ENCODE measurements around the gene SCAI. TPM values are rescaled to one million over a fixed set of nuclear protein-coding genes. Genes with fewer than 3 reads are reported as not detected.
"Not testable (repeated sequence)": the region's sequence is repeated elsewhere in the genome, so short reads cannot be mapped to it uniquely, and the experiment has no call there.

SCAI gene
- total and polyA plus RNA-seq, 9 donors: 4.6 to 14.5 (median 7.4) TPM

- H3K4me3 ChIP-seq (ENCODE audit: low read length): no peak overlapping the region
- peaks cover 42% of the 10 kb centered on the region for H3K36me3 ChIP-seq (ENCODE audit: control insufficient read depth, insufficient read depth, low read length)
- no peaks in the 10 kb centered on the region for H3K27me3 ChIP-seq (ENCODE audit: control insufficient read depth, insufficient read depth, low read length)
Measured at GRCh38 chr9:124934290-124934689, 209.0 kb downstream of the SCAI start.

GRCh38 chr9:124932333-124932732 is 211.0 kb downstream of the SCAI start:
- Histone ChIP-seq H3K4me1 (ENCODE audit: control insufficient read depth, insufficient read depth, low read length) (no peaks in the 10 kb centered on the region), H3K36me3 (ENCODE audit: control insufficient read depth, insufficient read depth, low read length) (peaks cover 45% of the 10 kb centered on the region), H3K9me3 (replicated peaks; ENCODE audit: control insufficient read depth, low read depth, low read length) (no peaks in the 10 kb centered on the region), H3K27ac (ENCODE audit: low read length) (no peak overlapping the region), H3K4me3 (ENCODE audit: low read length) (no peak overlapping the region), H3K27me3 (ENCODE audit: control insufficient read depth, insufficient read depth, low read length) (no peaks in the 10 kb centered on the region)
- no peak for DNase-seq
- no CpG with 5 or more reads among the region's 1 CpG for WGBS (ENCODE audit: insufficient coverage)

More at GRCh38 chr9:124934290-124934689, 209.0 kb downstream of the SCAI start:
- peak; percentile 14 for DNase-seq
- no peaks in the 10 kb centered on the region for H3K4me1 ChIP-seq (ENCODE audit: control insufficient read depth, insufficient read depth, low read length)
- no peak overlapping the region for H3K27ac ChIP-seq (ENCODE audit: low read length)
- no peaks in the 10 kb centered on the region for H3K9me3 ChIP-seq (replicated peaks; ENCODE audit: control insufficient read depth, low read depth, low read length)

- H3K27me3 ChIP-seq (ENCODE audit: control insufficient read depth, insufficient read depth, low read length): no peaks in the 10 kb centered on the region
- 100% methylated on average over 1 of the region's 3 CpGs for whole genome bisulfite sequencing (ENCODE audit: insufficient coverage)
- DNase-seq: no peak
- H3K9me3 ChIP-seq (replicated peaks; ENCODE audit: control insufficient read depth, low read depth, low read length): no peaks in the 10 kb centered on the region
- H3K36me3 ChIP-seq (ENCODE audit: control insufficient read depth, insufficient read depth, low read length): peaks cover 40% of the 10 kb centered on the region
- no peak overlapping the region for H3K4me3 ChIP-seq (ENCODE audit: low read length)
- H3K4me1 ChIP-seq (ENCODE audit: control insufficient read depth, insufficient read depth, low read length): no peaks in the 10 kb centered on the region
- no peak overlapping the region for H3K27ac ChIP-seq (ENCODE audit: low read length)
Measured at GRCh38 chr9:124929464-124929863, 213.9 kb downstream of the SCAI start.

- DNase-seq: no peak
- no CpG with 5 or more reads among the region's 3 CpGs for WGBS (ENCODE audit: insufficient coverage)
- Histone ChIP-seq H3K4me3 (ENCODE audit: low read length) (no peak overlapping the region), H3K9me3 (replicated peaks; ENCODE audit: control insufficient read depth, low read depth, low read length) (no peaks in the 10 kb centered on the region), H3K4me1 (ENCODE audit: control insufficient read depth, insufficient read depth, low read length) (no peaks in the 10 kb centered on the region), H3K27ac (ENCODE audit: low read length) (no peak overlapping the region), H3K36me3 (ENCODE audit: control insufficient read depth, insufficient read depth, low read length) (peaks cover 32% of the 10 kb centered on the region), H3K27me3 (ENCODE audit: control insufficient read depth, insufficient read depth, low read length) (no peaks in the 10 kb centered on the region)
Measured at GRCh38 chr9:124928116-124928515, 215.2 kb downstream of the SCAI start.

- peak; percentile 14 for DNase-seq
- peaks cover 50% of the 10 kb centered on the region for H3K36me3 ChIP-seq (ENCODE audit: control insufficient read depth, insufficient read depth, low read length)
- not testable (repeated sequence) for H3K27me3 ChIP-seq (ENCODE audit: control insufficient read depth, insufficient read depth, low read length); H3K4me3 ChIP-seq (ENCODE audit: low read length); H3K27ac ChIP-seq (ENCODE audit: low read length); H3K4me1 ChIP-seq (ENCODE audit: control insufficient read depth, insufficient read depth, low read length); H3K9me3 ChIP-seq (replicated peaks; ENCODE audit: control insufficient read depth, low read depth, low read length)
- 83% methylated on average over 2 of the region's 6 CpGs for WGBS (ENCODE audit: insufficient coverage)
Measured at GRCh38 chr9:124920394-124920793, 222.9 kb downstream of the SCAI start.

- no peaks in the 10 kb centered on the region for H3K27me3 ChIP-seq (ENCODE audit: control insufficient read depth, insufficient read depth, low read length)
- no peak overlapping the region for H3K4me3 ChIP-seq (ENCODE audit: low read length)
- no peaks in the 10 kb centered on the region for H3K9me3 ChIP-seq (replicated peaks; ENCODE audit: control insufficient read depth, low read depth, low read length)
- H3K4me1 ChIP-seq (ENCODE audit: control insufficient read depth, insufficient read depth, low read length): no peaks in the 10 kb centered on the region
- H3K36me3 ChIP-seq (ENCODE audit: control insufficient read depth, insufficient read depth, low read length): peaks cover 51% of the 10 kb centered on the region
- H3K27ac ChIP-seq (ENCODE audit: low read length): no peak overlapping the region
- 100% methylated on average over 3 of the region's 5 CpGs for WGBS (ENCODE audit: insufficient coverage)
- DNase-seq: no peak
Measured at GRCh38 chr9:124914753-124915405, 228.4 kb downstream of the SCAI start.

GRCh38 chr9:124913378-124913777 is 229.9 kb downstream of the SCAI start:
- no peaks in the 10 kb centered on the region for H3K9me3 ChIP-seq (replicated peaks; ENCODE audit: control insufficient read depth, low read depth, low read length)
- no peak for DNase-seq
- H3K4me3 ChIP-seq (ENCODE audit: low read length): no peak overlapping the region
- H3K4me1 ChIP-seq (ENCODE audit: control insufficient read depth, insufficient read depth, low read length): no peaks in the 10 kb centered on the region
- peaks cover 40% of the 10 kb centered on the region for H3K36me3 ChIP-seq (ENCODE audit: control insufficient read depth, insufficient read depth, low read length)
- WGBS (ENCODE audit: insufficient coverage): no CpG with 5 or more reads among the region's 2 CpGs
- H3K27ac ChIP-seq (ENCODE audit: low read length): no peak overlapping the region
- H3K27me3 ChIP-seq (ENCODE audit: control insufficient read depth, insufficient read depth, low read length): no peaks in the 10 kb centered on the region

- Histone ChIP-seq H3K27me3 (ENCODE audit: control insufficient read depth, insufficient read depth, low read length) (no peaks in the 10 kb centered on the region), H3K4me3 (ENCODE audit: low read length) (no peak overlapping the region), H3K9me3 (replicated peaks; ENCODE audit: control insufficient read depth, low read depth, low read length) (no peaks in the 10 kb centered on the region), H3K4me1 (ENCODE audit: control insufficient read depth, insufficient read depth, low read length) (no peaks in the 10 kb centered on the region), H3K27ac (ENCODE audit: low read length) (no peak overlapping the region), H3K36me3 (ENCODE audit: control insufficient read depth, insufficient read depth, low read length) (peaks cover 41% of the 10 kb centered on the region)
- WGBS (ENCODE audit: insufficient coverage): 92% methylated on average over 1 of the region's 1 CpG
- DNase-seq: no peak
Measured at GRCh38 chr9:124911766-124912165, 231.6 kb downstream of the SCAI start.

GRCh38 chr9:124908098-124908497 is 235.2 kb downstream of the SCAI start:
- H3K27ac ChIP-seq (ENCODE audit: low read length): no peak overlapping the region
- no peaks in the 10 kb centered on the region for H3K9me3 ChIP-seq (replicated peaks; ENCODE audit: control insufficient read depth, low read depth, low read length)
- H3K4me3 ChIP-seq (ENCODE audit: low read length): no peak overlapping the region
- no peaks in the 10 kb centered on the region for H3K4me1 ChIP-seq (ENCODE audit: control insufficient read depth, insufficient read depth, low read length)
- no peaks in the 10 kb centered on the region for H3K27me3 ChIP-seq (ENCODE audit: control insufficient read depth, insufficient read depth, low read length)
- no CpG with 5 or more reads among the region's 2 CpGs for WGBS (ENCODE audit: insufficient coverage)
- DNase-seq: no peak
- H3K36me3 ChIP-seq (ENCODE audit: control insufficient read depth, insufficient read depth, low read length): peaks cover 28% of the 10 kb centered on the region

GRCh38 chr9:124906966-124907365 is 236.4 kb downstream of the SCAI start:
- no peak for DNase-seq
- Histone ChIP-seq H3K27ac (ENCODE audit: low read length) (no peak overlapping the region), H3K36me3 (ENCODE audit: control insufficient read depth, insufficient read depth, low read length) (peaks cover 27% of the 10 kb centered on the region), H3K4me3 (ENCODE audit: low read length) (no peak overlapping the region), H3K27me3 (ENCODE audit: control insufficient read depth, insufficient read depth, low read length) (no peaks in the 10 kb centered on the region), H3K9me3 (replicated peaks; ENCODE audit: control insufficient read depth, low read depth, low read length) (no peaks in the 10 kb centered on the region), H3K4me1 (ENCODE audit: control insufficient read depth, insufficient read depth, low read length) (no peaks in the 10 kb centered on the region)
- no CpG with 5 or more reads among the region's 1 CpG for WGBS (ENCODE audit: insufficient coverage)

GRCh38 chr9:124899845-124900244 is 243.5 kb downstream of the SCAI start:
- Histone ChIP-seq H3K9me3 (replicated peaks; ENCODE audit: control insufficient read depth, low read depth, low read length) (no peaks in the 10 kb centered on the region), H3K4me3 (ENCODE audit: low read length) (no peak overlapping the region), H3K36me3 (ENCODE audit: control insufficient read depth, insufficient read depth, low read length) (peaks cover 43% of the 10 kb centered on the region), H3K4me1 (ENCODE audit: control insufficient read depth, insufficient read depth, low read length) (no peaks in the 10 kb centered on the region), H3K27ac (ENCODE audit: low read length) (no peak overlapping the region), H3K27me3 (ENCODE audit: control insufficient read depth, insufficient read depth, low read length) (no peaks in the 10 kb centered on the region)
- WGBS (ENCODE audit: insufficient coverage): 88% methylated on average over 8 of the region's 9 CpGs
- DNase-seq: no peak

All from muscle of leg (tissue), 11 donors.